Brain microvascular endothelial cell (primary cell): ENCODE results near the gene DACH1.

Experiments
- DNase-seq: peaks from one replicate; pipeline ENCODE4 v3.0.0-alpha.2; 2020
- H3K27ac ChIP-seq: fragments of 250-450 bp; sonication (Bioruptor Pico); 2 replicates; pipeline ENCODE4 v1.5.1; 2020; ENCODE audit warnings: mild to moderate bottlenecking, moderate library complexity
- H3K27me3 ChIP-seq: fragments of 250-450 bp; sonication (Bioruptor Pico); replicated peaks from 2 replicates; pipeline ENCODE4 v1.5.1; 2020; ENCODE audit warnings: mild to moderate bottlenecking
- H3K36me3 ChIP-seq: fragments of 250-450 bp; sonication (Bioruptor Pico); replicated peaks from 2 replicates; pipeline ENCODE4 v1.5.1; 2020; ENCODE audit warnings: mild to moderate bottlenecking
- H3K4me3 ChIP-seq: 2 replicates; pipeline ENCODE4 v1.5.1; 2011; ENCODE audit warnings: low read depth, mild to moderate bottlenecking, control low read depth, low read length, moderate library complexity
- CTCF ChIP-seq: IDR thresholded peaks from 2 replicates; pipeline ENCODE4 v1.5.1; 2011; ENCODE audit warnings: low read depth, mild to moderate bottlenecking, moderate library complexity, low read length, control low read depth, inconsistent platforms; ENCODE audit errors: missing control alignments
- in situ Hi-C: cut with HindIII; loops from 2 replicates; pipeline ENCODE4 v1.10.0; 2017; ENCODE audit warnings: low sequenced_read_pairs, low pct_ligation_motif_present

Gene DACH1

GRCh38 chr13:71607575-71607974, 259.4 kb downstream of the DACH1 start:
- in situ Hi-C loops = no loop called here
- Histone ChIP-seq H3K27me3 (no peaks in the 10 kb centered on the region), H3K27ac (no peak overlapping the region), H3K4me3 (no peak overlapping the region), H3K36me3 (no peaks in the 10 kb centered on the region)
- DNase-seq = no peak
- no peak for TF ChIP-seq CTCF

- in situ Hi-C loops = no loop called here
- Histone ChIP-seq H3K27ac (no peak overlapping the region), H3K4me3 (no peak overlapping the region), H3K36me3 (no peaks in the 10 kb centered on the region), H3K27me3 (no peaks in the 10 kb centered on the region)
- TF ChIP-seq CTCF = no peak
- DNase-seq = no peak
These were observed 260.2 kb downstream of the DACH1 start for GRCh38 chr13:71606818-71607217.

- Histone ChIP-seq H3K36me3 (no peaks in the 10 kb centered on the region), H3K27ac (no peak overlapping the region), H3K4me3 (no peak overlapping the region), H3K27me3 (no peaks in the 10 kb centered on the region)
- DNase-seq = no peak
- no peak for TF ChIP-seq CTCF
- in situ Hi-C loops = no loop called here
These were observed 261.3 kb downstream of the DACH1 start for GRCh38 chr13:71605744-71606143.

GRCh38 chr13:71603255-71603654, 263.7 kb downstream of the DACH1 start:
- H3K36me3 ChIP-seq = no peaks in the 10 kb centered on the region
- H3K27ac ChIP-seq = no peak overlapping the region
- H3K4me3 ChIP-seq = no peak overlapping the region
- DNase-seq = no peak
- in situ Hi-C loops = no loop called here
- no peaks in the 10 kb centered on the region for H3K27me3 ChIP-seq
- TF ChIP-seq CTCF = no peak

- in situ Hi-C loops = no loop called here
- no peak overlapping the region for H3K27ac ChIP-seq
- TF ChIP-seq CTCF = no peak
- no peak overlapping the region for H3K4me3 ChIP-seq
- no peaks in the 10 kb centered on the region for H3K27me3 ChIP-seq
- H3K36me3 ChIP-seq = no peaks in the 10 kb centered on the region
- DNase-seq = no peak
These were observed 264.7 kb downstream of the DACH1 start for GRCh38 chr13:71602344-71602743.

GRCh38 chr13:71597150-71597549, 269.9 kb downstream of the DACH1 start:
- no peaks in the 10 kb centered on the region for H3K27me3 ChIP-seq
- no peaks in the 10 kb centered on the region for H3K36me3 ChIP-seq
- in situ Hi-C loops = no loop called here
- DNase-seq = no peak
- TF ChIP-seq CTCF = no peak
- H3K4me3 ChIP-seq = no peak overlapping the region
- no peak overlapping the region for H3K27ac ChIP-seq
